Upper lobe of left lung (tissue), 4 donors: Measurements from ENCODE around the gene ADGRF4.

Experiments used
- CTCF ChIP-seq, 6 experiments: fragments of 450-650 bp in 4 of 6; fragments of 200-600 bp in 2 of 6; sonication (generic) in 2 of 6; IDR thresholded peaks; one replicate each; pipeline ENCODE4 v1.5.1; 2016 to 2019; ENCODE audit warnings: antibody characterized with exemption in 6 of 6
- POLR2A ChIP-seq, 4 donors: fragments of 450-650 bp; IDR thresholded peaks; one replicate each; pipeline ENCODE4 v1.5.1; 2016 to 2017; ENCODE audit warnings: antibody characterized with exemption in 4 of 4, mild to moderate bottlenecking in 2 of 4

- TF ChIP-seq CTCF (IDR thresholded peaks at IDR 0.05) (no peak), POLR2A (IDR thresholded peaks at IDR 0.05) (no peak)
These were observed 30.6 kb downstream of the ADGRF4 start for GRCh38 chr6:47729019-47729418.
